Panc1 (cell line): ENCODE measurements around the gene SLAIN2. TPM values are rescaled to one million over a fixed set of nuclear protein-coding genes. Genes with fewer than 3 reads are reported as not detected.

Experiments
- ATAC-seq: fragments of 200-7000 bp; cut with Tn5 transposase; 2 replicates; pipeline ENCODE4 v1.9.1; 2020; ENCODE audit warnings: mild to moderate bottlenecking, moderate library complexity
- BruUV-seq: library from RNA; stranded (reverse); fragments of 400-500 nt; replicated peaks from 2 replicates; lab custom pipeline; 2021; lab: Mats Ljungman, UMichigan
- CTCF ChIA-PET: fragments of 300-600 bp; sonication (Branson Sonifier 250); formaldehyde crosslinking; loops from one replicate; lab custom pipeline; 2022; ENCODE audit warnings: antibody characterized with exemption; lab: Charles Lee
- POLR2A ChIA-PET: fragments of 300-600 bp; sonication (Branson Sonifier 250); formaldehyde crosslinking; loops from one replicate; lab custom pipeline; 2022; ENCODE audit warnings: antibody characterized with exemption; lab: Charles Lee
- DNase-seq: peaks from one replicate; pipeline ENCODE4 v3.0.0-alpha.2; 2010; ENCODE audit warnings: low read depth, low spot score
- H3K27ac ChIP-seq: 2 replicates; pipeline ENCODE4 v1.5.1; 2011; ENCODE audit warnings: mild to moderate bottlenecking, low read length, inconsistent platforms
- H3K27me3 ChIP-seq: fragments of 200-500 bp; sonication (Bioruptor generic); 2 replicates; pipeline ENCODE4 v1.6.0; 2014; ENCODE audit warnings: low read length, inconsistent platforms; ENCODE audit not compliant: control insufficient read depth, insufficient read depth
- H3K36me3 ChIP-seq: fragments of 200-500 bp; sonication (Bioruptor generic); 2 replicates; pipeline ENCODE4 v1.5.1; 2014; ENCODE audit warnings: inconsistent platforms, mild to moderate bottlenecking, low read length, moderate library complexity; ENCODE audit not compliant: control insufficient read depth, insufficient read depth
- H3K4me1 ChIP-seq: 2 replicates; pipeline ENCODE4 v1.5.1; 2011; ENCODE audit warnings: inconsistent platforms, mild to moderate bottlenecking, low read length, moderate library complexity; ENCODE audit not compliant: control insufficient read depth, insufficient read depth
- H3K4me3 ChIP-seq, 2 experiments: 2 replicates each; pipeline ENCODE4 v1.5.1; 2011 to 2012; ENCODE audit warnings: low read depth in 2 of 2, low read length in 2 of 2, mild to moderate bottlenecking in 2 of 2, inconsistent platforms in 1 of 2, moderate library complexity in 1 of 2
- H3K9me3 ChIP-seq: fragments of 200-500 bp; sonication (Bioruptor generic); 2 replicates; pipeline ENCODE4 v1.5.1; 2014; ENCODE audit warnings: low read depth, mild to moderate bottlenecking, inconsistent platforms, low read length, moderate library complexity; ENCODE audit not compliant: control insufficient read depth, insufficient read depth
- POLR2AphosphoS5 ChIP-seq: IDR thresholded peaks from 2 replicates; pipeline ENCODE4 v1.6.1; 2012; ENCODE audit warnings: mild to moderate bottlenecking, low read depth, low read length, moderate library complexity
- SIN3A ChIP-seq: IDR thresholded peaks from 2 replicates; pipeline ENCODE4 v1.6.1; 2012; ENCODE audit warnings: low read depth, mild to moderate bottlenecking, low read length, moderate library complexity, borderline replicate concordance; ENCODE audit not compliant: insufficient read depth
- TCF7L2 ChIP-seq: IDR thresholded peaks from 2 replicates; pipeline ENCODE4 v1.6.1; 2011; ENCODE audit warnings: mild to moderate bottlenecking, low read depth, low read length, inconsistent platforms
- in situ Hi-C: cut with HindIII; loops from 2 replicates; pipeline ENCODE4 v1.10.0; 2016; ENCODE audit warnings: low sequenced_read_pairs, low pct_unique_long_range_greater_than_20kb
- intact Hi-C: fragments of 100-400 bp; cut with micrococcal nuclease; formaldehyde crosslinking; loops from one replicate; pipeline ENCODE4 v1.10.0; 2022; ENCODE audit not compliant: unreplicated experiment
- total RNA-seq: library from RNA; stranded (reverse); gene quantifications from one replicate; pipeline ENCODE4 v1.2.1, GENCODE V29; 2021; ENCODE audit not compliant: unreplicated experiment
- TF ChIP-seq, protein P1 (sequence below), 2 experiments: IDR thresholded peaks; 2 replicates each; pipeline ENCODE4 v1.6.1; 2011 to 2012; ENCODE audit warnings: low read depth in 2 of 2, control low read depth in 1 of 2, low read length in 1 of 2, mild to moderate bottlenecking in 1 of 2, moderate library complexity in 1 of 2; ENCODE audit not compliant: insufficient read depth in 1 of 2
- TF ChIP-seq, protein P2 (sequence below): fragments of 450-650 bp; IDR thresholded peaks from 2 replicates; pipeline ENCODE4 v1.5.1; 2017; ENCODE audit warnings: mild to moderate bottlenecking

SLAIN2 gene
- total RNA-seq, 1 experiment from 2014 or later: 53.2 TPM

DNA sequence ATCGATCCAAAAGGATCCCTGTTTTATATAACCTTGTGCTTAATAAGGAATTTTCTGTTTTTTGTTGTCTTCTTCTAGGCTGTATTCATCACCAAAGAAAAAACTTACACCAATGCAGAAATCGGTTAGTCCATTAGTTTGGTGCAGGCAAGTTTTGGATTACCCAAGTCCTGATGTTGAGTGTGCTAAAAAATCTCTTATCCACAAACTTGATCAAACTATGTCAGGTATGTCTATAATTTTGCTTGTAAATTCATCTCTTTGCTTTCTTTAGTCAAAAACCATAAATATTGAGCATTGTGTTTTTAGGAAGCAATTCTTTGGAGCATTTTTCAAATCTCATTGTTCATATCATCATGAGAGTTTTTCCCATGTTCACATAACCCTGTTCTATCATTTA lies 28.4 kb downstream of the SLAIN2 start:
- H3K27ac ChIP-seq: no peak overlapping the region

DNA sequence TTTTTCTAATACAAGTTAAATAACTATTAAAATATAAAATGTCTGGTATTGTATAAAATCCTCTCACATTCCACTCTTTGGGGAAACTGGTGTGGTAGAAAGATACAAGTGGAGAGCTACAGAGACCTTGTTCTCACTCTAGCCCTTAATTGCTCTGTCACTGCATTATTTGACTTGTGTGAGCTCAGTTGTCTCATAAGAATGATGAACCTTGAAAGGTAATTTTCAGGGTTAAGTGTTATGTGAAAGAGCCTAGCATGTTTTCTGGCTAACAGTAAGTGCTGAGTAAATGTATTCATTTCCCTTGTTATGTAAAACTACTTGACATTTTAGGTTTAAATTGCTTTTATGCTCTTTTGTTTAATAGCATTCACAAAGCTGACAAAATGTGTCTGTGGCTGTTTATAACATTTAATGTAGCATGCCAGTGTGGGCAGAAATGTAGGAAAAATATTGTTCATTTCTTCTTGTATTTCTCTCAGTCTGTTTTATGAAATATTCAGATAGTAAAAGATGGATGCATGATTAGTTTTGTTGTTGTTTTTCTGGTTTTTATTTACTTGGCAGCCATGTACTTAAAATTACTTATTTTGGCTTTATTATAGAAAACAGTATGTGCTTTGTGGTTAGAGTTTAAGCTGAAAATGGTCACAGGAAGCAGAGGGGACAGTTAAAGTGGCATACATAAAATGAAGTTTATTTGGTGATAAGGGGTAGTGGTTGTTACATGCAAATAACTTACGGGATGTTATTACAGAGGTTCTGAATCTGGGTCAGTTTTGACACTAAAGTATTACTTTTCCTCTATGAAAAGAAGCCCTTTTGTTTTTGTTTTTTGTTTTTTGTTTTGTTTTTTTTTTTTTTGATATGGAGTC lies 29.2 kb downstream of the SLAIN2 start:
- POLR2A ChIA-PET: interaction anchor here (0.5 kb wide), 1 partner anchor 29 kb away, joined by 11 read pairs; no protein-coding TSS in a partner anchor
- in situ Hi-C loops (no loop called here), intact Hi-C loops (no loop called here)
- Histone ChIP-seq H3K4me1 (0 out of 2 replicates have a peak, but pooled peaks cover under 1% of the 10 kb centered on the region), H3K9me3 (no peaks in the 10 kb centered on the region), H3K27ac (no peak overlapping the region), H3K4me3 (no peak overlapping the region), H3K36me3 (no peaks in the 10 kb centered on the region), H3K27me3 (no peaks in the 10 kb centered on the region)
- TF ChIP-seq, protein P1, sequence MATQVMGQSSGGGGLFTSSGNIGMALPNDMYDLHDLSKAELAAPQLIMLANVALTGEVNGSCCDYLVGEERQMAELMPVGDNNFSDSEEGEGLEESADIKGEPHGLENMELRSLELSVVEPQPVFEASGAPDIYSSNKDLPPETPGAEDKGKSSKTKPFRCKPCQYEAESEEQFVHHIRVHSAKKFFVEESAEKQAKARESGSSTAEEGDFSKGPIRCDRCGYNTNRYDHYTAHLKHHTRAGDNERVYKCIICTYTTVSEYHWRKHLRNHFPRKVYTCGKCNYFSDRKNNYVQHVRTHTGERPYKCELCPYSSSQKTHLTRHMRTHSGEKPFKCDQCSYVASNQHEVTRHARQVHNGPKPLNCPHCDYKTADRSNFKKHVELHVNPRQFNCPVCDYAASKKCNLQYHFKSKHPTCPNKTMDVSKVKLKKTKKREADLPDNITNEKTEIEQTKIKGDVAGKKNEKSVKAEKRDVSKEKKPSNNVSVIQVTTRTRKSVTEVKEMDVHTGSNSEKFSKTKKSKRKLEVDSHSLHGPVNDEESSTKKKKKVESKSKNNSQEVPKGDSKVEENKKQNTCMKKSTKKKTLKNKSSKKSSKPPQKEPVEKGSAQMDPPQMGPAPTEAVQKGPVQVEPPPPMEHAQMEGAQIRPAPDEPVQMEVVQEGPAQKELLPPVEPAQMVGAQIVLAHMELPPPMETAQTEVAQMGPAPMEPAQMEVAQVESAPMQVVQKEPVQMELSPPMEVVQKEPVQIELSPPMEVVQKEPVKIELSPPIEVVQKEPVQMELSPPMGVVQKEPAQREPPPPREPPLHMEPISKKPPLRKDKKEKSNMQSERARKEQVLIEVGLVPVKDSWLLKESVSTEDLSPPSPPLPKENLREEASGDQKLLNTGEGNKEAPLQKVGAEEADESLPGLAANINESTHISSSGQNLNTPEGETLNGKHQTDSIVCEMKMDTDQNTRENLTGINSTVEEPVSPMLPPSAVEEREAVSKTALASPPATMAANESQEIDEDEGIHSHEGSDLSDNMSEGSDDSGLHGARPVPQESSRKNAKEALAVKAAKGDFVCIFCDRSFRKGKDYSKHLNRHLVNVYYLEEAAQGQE (IDR thresholded peaks at IDR 0.05; ENCODE audit: insufficient read depth in 1 of 2, low read depth in 2 of 2, low read length in 1 of 2): no peak
- TF ChIP-seq, protein P2, sequence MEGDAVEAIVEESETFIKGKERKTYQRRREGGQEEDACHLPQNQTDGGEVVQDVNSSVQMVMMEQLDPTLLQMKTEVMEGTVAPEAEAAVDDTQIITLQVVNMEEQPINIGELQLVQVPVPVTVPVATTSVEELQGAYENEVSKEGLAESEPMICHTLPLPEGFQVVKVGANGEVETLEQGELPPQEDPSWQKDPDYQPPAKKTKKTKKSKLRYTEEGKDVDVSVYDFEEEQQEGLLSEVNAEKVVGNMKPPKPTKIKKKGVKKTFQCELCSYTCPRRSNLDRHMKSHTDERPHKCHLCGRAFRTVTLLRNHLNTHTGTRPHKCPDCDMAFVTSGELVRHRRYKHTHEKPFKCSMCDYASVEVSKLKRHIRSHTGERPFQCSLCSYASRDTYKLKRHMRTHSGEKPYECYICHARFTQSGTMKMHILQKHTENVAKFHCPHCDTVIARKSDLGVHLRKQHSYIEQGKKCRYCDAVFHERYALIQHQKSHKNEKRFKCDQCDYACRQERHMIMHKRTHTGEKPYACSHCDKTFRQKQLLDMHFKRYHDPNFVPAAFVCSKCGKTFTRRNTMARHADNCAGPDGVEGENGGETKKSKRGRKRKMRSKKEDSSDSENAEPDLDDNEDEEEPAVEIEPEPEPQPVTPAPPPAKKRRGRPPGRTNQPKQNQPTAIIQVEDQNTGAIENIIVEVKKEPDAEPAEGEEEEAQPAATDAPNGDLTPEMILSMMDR: no peak
- TF ChIP-seq TCF7L2 (no peak), SIN3A (no peak), POLR2AphosphoS5 (no peak)
- no TSS peak for BruUV-seq
- ATAC-seq (no peak), DNase-seq (no peak)
- CTCF ChIA-PET: no interaction called here

More for the DNA sequence above, 28.4 kb downstream of the SLAIN2 start:
- TF ChIP-seq SIN3A (no peak), POLR2AphosphoS5 (no peak), TCF7L2 (no peak)
- TF ChIP-seq, protein P1 (IDR thresholded peaks at IDR 0.05; ENCODE audit: insufficient read depth in 1 of 2, low read depth in 2 of 2, low read length in 1 of 2): no peak
- TF ChIP-seq, protein P2: no peak
- Histone ChIP-seq H3K36me3 (no peaks in the 10 kb centered on the region), H3K4me1 (no peaks in the 10 kb centered on the region), H3K9me3 (no peaks in the 10 kb centered on the region), H3K4me3 (no peak overlapping the region), H3K27me3 (no peaks in the 10 kb centered on the region)
- DNase-seq: no peak
- CTCF ChIA-PET: no interaction called here
- POLR2A ChIA-PET: interaction anchor here (0.5 kb wide), 1 partner anchor 28 kb away, joined by 11 read pairs; no protein-coding TSS in a partner anchor
- in situ Hi-C loops: no loop called here
- intact Hi-C loops: no loop called here
- ATAC-seq: no peak
- no TSS peak for BruUV-seq
